ENCODE data around the gene FAM177B. TPM values are rescaled to one million over a fixed set of nuclear protein-coding genes. Genes with fewer than 3 reads are reported as not detected.

Gene FAM177B
- total and polyA plus RNA-seq, 2 donors from 2014 or later = 1.1 TPM; not detected in 1

DNA sequence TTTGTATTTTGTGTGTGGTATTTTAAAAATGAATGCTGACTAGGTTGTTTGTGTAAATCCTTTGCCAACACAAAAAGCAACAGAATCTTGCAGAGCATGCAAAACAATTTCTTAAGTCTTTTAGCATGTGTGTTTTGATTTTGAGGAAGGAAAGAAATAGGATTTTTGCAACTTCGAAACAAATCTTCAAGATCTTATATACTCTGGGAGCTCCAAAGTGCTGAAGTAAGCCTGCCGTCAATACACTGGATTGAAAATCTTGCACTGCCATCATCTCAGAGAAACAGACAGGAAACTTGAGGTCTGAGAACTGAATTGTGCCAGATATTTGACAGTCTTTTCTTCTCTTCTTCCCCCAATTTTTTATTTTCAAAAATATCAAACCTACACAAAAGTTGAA lies 48.5 kb downstream of the FAM177B start:
- intact Hi-C loops (cut with DNase I) = no loop called here
- Histone ChIP-seq H3K27me3 (ENCODE audit: control insufficient read depth, insufficient read depth, low read length) (no peaks in the 10 kb centered on the region), H3K9ac (ENCODE audit: low read length in 3 of 3) (no peak overlapping the region), H3K4me3 (ENCODE audit: low read length in 3 of 3) (no peak overlapping the region), H3K36me3 (ENCODE audit: control insufficient read depth in 2 of 3, insufficient read depth in 3 of 3, low read length in 3 of 3) (no peaks in the 10 kb centered on the region), H3K27ac (ENCODE audit: low read depth in 2 of 2, low read length in 2 of 2) (no peak overlapping the region), H3K9me3 (ENCODE audit: control insufficient read depth in 2 of 3, insufficient read depth in 1 of 3, low read length in 3 of 3) (no peaks in the 10 kb centered on the region), H3K4me1 (ENCODE audit: control insufficient read depth in 2 of 3, insufficient read depth in 2 of 3, low read depth in 1 of 3, low read length in 3 of 3) (no peaks in the 10 kb centered on the region)
- TF ChIP-seq, protein P1, sequence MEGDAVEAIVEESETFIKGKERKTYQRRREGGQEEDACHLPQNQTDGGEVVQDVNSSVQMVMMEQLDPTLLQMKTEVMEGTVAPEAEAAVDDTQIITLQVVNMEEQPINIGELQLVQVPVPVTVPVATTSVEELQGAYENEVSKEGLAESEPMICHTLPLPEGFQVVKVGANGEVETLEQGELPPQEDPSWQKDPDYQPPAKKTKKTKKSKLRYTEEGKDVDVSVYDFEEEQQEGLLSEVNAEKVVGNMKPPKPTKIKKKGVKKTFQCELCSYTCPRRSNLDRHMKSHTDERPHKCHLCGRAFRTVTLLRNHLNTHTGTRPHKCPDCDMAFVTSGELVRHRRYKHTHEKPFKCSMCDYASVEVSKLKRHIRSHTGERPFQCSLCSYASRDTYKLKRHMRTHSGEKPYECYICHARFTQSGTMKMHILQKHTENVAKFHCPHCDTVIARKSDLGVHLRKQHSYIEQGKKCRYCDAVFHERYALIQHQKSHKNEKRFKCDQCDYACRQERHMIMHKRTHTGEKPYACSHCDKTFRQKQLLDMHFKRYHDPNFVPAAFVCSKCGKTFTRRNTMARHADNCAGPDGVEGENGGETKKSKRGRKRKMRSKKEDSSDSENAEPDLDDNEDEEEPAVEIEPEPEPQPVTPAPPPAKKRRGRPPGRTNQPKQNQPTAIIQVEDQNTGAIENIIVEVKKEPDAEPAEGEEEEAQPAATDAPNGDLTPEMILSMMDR (IDR thresholded peaks at IDR 0.05; ENCODE audit: borderline replicate concordance, extremely low read depth, insufficient read depth) = no peak
- DNase-seq (no peak), FAIRE-seq (no peak)

DNA sequence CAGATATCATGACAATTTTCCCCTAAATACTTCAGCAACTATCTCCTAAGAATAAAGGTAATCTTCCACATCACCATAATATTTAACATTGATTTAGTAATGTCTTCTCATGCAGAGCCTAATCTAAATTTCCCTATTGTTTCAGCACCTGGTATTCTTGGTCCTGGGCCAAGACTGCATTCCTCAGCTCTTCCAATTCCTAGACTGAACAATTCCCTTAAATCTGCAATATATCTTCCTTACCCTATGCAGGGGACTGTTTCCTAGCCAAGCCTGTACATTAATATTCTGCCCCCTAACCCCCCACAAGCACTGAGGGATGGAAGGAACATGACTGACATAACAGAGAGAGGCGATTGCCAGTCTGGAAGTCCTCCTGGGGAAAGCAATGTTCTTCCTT lies 49.1 kb downstream of the FAM177B start:
- no peaks in the 10 kb centered on the region for H3K4me1 ChIP-seq (ENCODE audit: control insufficient read depth in 2 of 3, insufficient read depth in 2 of 3, low read depth in 1 of 3, low read length in 3 of 3)
- no peaks in the 10 kb centered on the region for H3K27me3 ChIP-seq (ENCODE audit: control insufficient read depth, insufficient read depth, low read length)
- intact Hi-C loops (cut with DNase I) = no loop called here
- H3K9me3 ChIP-seq (ENCODE audit: control insufficient read depth in 2 of 3, insufficient read depth in 1 of 3, low read length in 3 of 3) = no peaks in the 10 kb centered on the region
- FAIRE-seq (no peak), DNase-seq (peak in 1 of 5 donors; percentile 49)
- H3K4me3 ChIP-seq (ENCODE audit: low read length in 3 of 3) = no peak overlapping the region
- H3K36me3 ChIP-seq (ENCODE audit: control insufficient read depth in 2 of 3, insufficient read depth in 3 of 3, low read length in 3 of 3) = no peaks in the 10 kb centered on the region
- no peak overlapping the region for H3K9ac ChIP-seq (ENCODE audit: low read length in 3 of 3)
- no peak overlapping the region for H3K27ac ChIP-seq (ENCODE audit: low read depth in 2 of 2, low read length in 2 of 2)
- TF ChIP-seq, protein P1 (IDR thresholded peaks at IDR 0.05; ENCODE audit: borderline replicate concordance, extremely low read depth, insufficient read depth) = no peak

DNA sequence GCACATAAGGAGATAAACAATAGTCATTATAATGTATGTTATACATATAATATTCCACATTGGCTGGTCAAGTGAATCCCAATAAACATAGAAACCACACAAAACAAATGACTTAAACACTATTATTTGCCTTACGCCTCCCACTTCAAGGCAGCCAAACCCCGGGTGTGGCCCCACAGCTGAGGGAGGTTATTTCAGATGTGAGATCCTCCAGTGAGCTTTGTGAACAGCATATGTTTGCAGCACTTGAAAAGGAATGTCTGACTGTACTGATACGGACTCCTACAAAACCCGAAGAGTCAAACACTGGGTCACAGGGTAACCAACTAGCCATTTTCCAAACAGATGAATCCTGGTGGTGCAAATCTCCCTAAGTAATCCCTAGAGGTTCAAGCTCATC lies 50.7 kb downstream of the FAM177B start:
- Histone ChIP-seq H3K4me1 (ENCODE audit: control insufficient read depth in 2 of 3, insufficient read depth in 2 of 3, low read depth in 1 of 3, low read length in 3 of 3) (no peaks in the 10 kb centered on the region), H3K27ac (ENCODE audit: low read depth in 2 of 2, low read length in 2 of 2) (no peak overlapping the region), H3K4me3 (ENCODE audit: low read length in 3 of 3) (no peak overlapping the region), H3K36me3 (ENCODE audit: control insufficient read depth in 2 of 3, insufficient read depth in 3 of 3, low read length in 3 of 3) (no peaks in the 10 kb centered on the region), H3K9ac (ENCODE audit: low read length in 3 of 3) (no peak overlapping the region), H3K27me3 (ENCODE audit: control insufficient read depth, insufficient read depth, low read length) (no peaks in the 10 kb centered on the region), H3K9me3 (ENCODE audit: control insufficient read depth in 2 of 3, insufficient read depth in 1 of 3, low read length in 3 of 3) (no peaks in the 10 kb centered on the region)
- FAIRE-seq (no peak), DNase-seq (no peak)
- intact Hi-C loops (cut with DNase I) = no loop called here
- TF ChIP-seq, protein P1 (IDR thresholded peaks at IDR 0.05; ENCODE audit: borderline replicate concordance, extremely low read depth, insufficient read depth) = no peak
